HFFc6 (cell line): Measurements from ENCODE around the gene DNMBP. TPM values are rescaled to one million over a fixed set of nuclear protein-coding genes. Genes with fewer than 3 reads are reported as not detected.

Experiments
- DNase-seq: peaks from one replicate; pipeline ENCODE4 v3.0.0-alpha.2; 2018
- H3K27ac Mint-ChIP-seq: 2 replicates; pipeline ENCODE4 v1.8.0; 2020; ENCODE audit warnings: mild to moderate bottlenecking, mixed read lengths
- H3K27me3 Mint-ChIP-seq: 2 replicates; pipeline ENCODE4 v1.8.0; 2021; ENCODE audit warnings: mild to moderate bottlenecking, moderate library complexity, mixed read lengths; ENCODE audit not compliant: insufficient read depth
- H3K36me3 Mint-ChIP-seq: 2 replicates; pipeline ENCODE4 v1.8.0; 2021; ENCODE audit warnings: low read depth, mixed read lengths
- H3K4me1 Mint-ChIP-seq: 2 replicates; pipeline ENCODE4 v1.8.0; 2020; ENCODE audit warnings: low read depth, mixed read lengths
- H3K4me3 Mint-ChIP-seq: 2 replicates; pipeline ENCODE4 v1.8.0; 2020; ENCODE audit warnings: mild to moderate bottlenecking, moderate library complexity, mixed read lengths
- H3K9me3 Mint-ChIP-seq: 2 replicates; pipeline ENCODE4 v1.8.0; 2020; ENCODE audit warnings: mild to moderate bottlenecking, mixed read lengths
- CTCF ChIP-seq: fragments of 200-600 bp; sonication (generic); IDR thresholded peaks from 2 replicates; pipeline ENCODE4 v1.5.0; 2021; ENCODE audit warnings: antibody characterized with exemption, mild to moderate bottlenecking
- total RNA-seq, 6 experiments: library from RNA; stranded (reverse); fragmentation: NEBNext Ultra II Directional; extraction: Animal tissue kit (Norgen Biotek cat#: 25700); gene quantifications; 2 replicates in 1 of 6; 3 replicates in 5 of 6; pipeline ENCODE4 v1.2.3, GENCODE V29; 2021

Gene DNMBP
- total RNA-seq, 6 experiments from 2014 or later: 24.9 to 44.7 (median 28.6) TPM

GRCh38 chr10:99927721-99928280 is 81.9 kb downstream of the DNMBP start:
- Mint-ChIP-seq H3K4me3 (no peak overlapping the region), H3K4me1 (peaks cover 93% of the 10 kb centered on the region), H3K27ac (peak overlapping the region; percentile 69), H3K27me3 (peaks cover 5% of the 10 kb centered on the region), H3K9me3 (no peaks in the 10 kb centered on the region; the same call in 1 of the 2 replicates), H3K36me3 (peaks cover 55% of the 10 kb centered on the region)
- no peak for DNase-seq
- TF ChIP-seq CTCF: no peak

GRCh38 chr10:99926925-99927720 is 82.6 kb downstream of the DNMBP start:
- Mint-ChIP-seq H3K27me3 (peaks cover 6% of the 10 kb centered on the region), H3K36me3 (peaks cover 58% of the 10 kb centered on the region), H3K9me3 (no peaks in the 10 kb centered on the region; the same call in 1 of the 2 replicates), H3K4me3 (peak overlapping the region; percentile 54), H3K27ac (peak overlapping the region; percentile 69), H3K4me1 (peaks cover 95% of the 10 kb centered on the region)
- peak; percentile 51 for DNase-seq
- no peak for TF ChIP-seq CTCF

- Mint-ChIP-seq H3K9me3 (no peaks in the 10 kb centered on the region; the same call in 1 of the 2 replicates), H3K4me1 (peaks cover 92% of the 10 kb centered on the region), H3K4me3 (no peak overlapping the region), H3K27me3 (peaks cover 6% of the 10 kb centered on the region), H3K27ac (peak overlapping the region; percentile 26; the same call in 1 of the 2 replicates), H3K36me3 (peaks cover 59% of the 10 kb centered on the region)
- no peak for TF ChIP-seq CTCF
- DNase-seq: no peak
These were observed 85.1 kb downstream of the DNMBP start for GRCh38 chr10:99924451-99925255.

- Mint-ChIP-seq H3K4me3 (peak overlapping the region; percentile 5; the same call in 1 of the 2 replicates), H3K4me1 (peaks cover 85% of the 10 kb centered on the region), H3K27ac (peak overlapping the region; percentile 63), H3K27me3 (peaks cover 6% of the 10 kb centered on the region), H3K36me3 (peaks cover 45% of the 10 kb centered on the region), H3K9me3 (no peaks in the 10 kb centered on the region; the same call in 1 of the 2 replicates)
- DNase-seq: no peak
- no peak for TF ChIP-seq CTCF
These were observed 87.8 kb downstream of the DNMBP start for GRCh38 chr10:99921948-99922347.

- DNase-seq: peak; percentile 47
- peak overlapping the region; percentile 83 for H3K27ac Mint-ChIP-seq
- TF ChIP-seq CTCF: no peak
- no peaks in the 10 kb centered on the region; the same call in 1 of the 2 replicates for H3K9me3 Mint-ChIP-seq
- H3K4me1 Mint-ChIP-seq: peaks cover 75% of the 10 kb centered on the region
- H3K4me3 Mint-ChIP-seq: peak overlapping the region; percentile 22
- H3K36me3 Mint-ChIP-seq: peaks cover 43% of the 10 kb centered on the region
- H3K27me3 Mint-ChIP-seq: peaks cover 6% of the 10 kb centered on the region
These were observed 88.8 kb downstream of the DNMBP start for GRCh38 chr10:99920901-99921300.
